Chondrocyte (in vitro differentiated cells): ENCODE data around the gene TXNDC17. TPM values are rescaled to one million over a fixed set of nuclear protein-coding genes. Genes with fewer than 3 reads are reported as not detected.

Experiments
- DNase-seq: peaks from one replicate; pipeline ENCODE4 v3.0.0; 2021; ENCODE audit warnings: mixed read lengths, low spot score
- H3K27ac Mint-ChIP-seq: one replicate; pipeline ENCODE4 v1.8.0; 2021; ENCODE audit warnings: mild to moderate bottlenecking, moderate library complexity, mixed read lengths; ENCODE audit not compliant: unreplicated experiment
- H3K27me3 Mint-ChIP-seq: 2 replicates; pipeline ENCODE4 v1.8.0; 2021; ENCODE audit warnings: low read depth, mixed read lengths
- H3K36me3 Mint-ChIP-seq: 2 replicates; pipeline ENCODE4 v1.8.0; 2021; ENCODE audit warnings: low read depth, mixed read lengths
- H3K4me1 Mint-ChIP-seq: 2 replicates; pipeline ENCODE4 v1.8.0; 2021; ENCODE audit warnings: low read depth, mild to moderate bottlenecking, mixed read lengths
- H3K4me3 Mint-ChIP-seq: one replicate; pipeline ENCODE4 v1.8.0; 2021; ENCODE audit warnings: mild to moderate bottlenecking, moderate library complexity, mixed read lengths; ENCODE audit not compliant: unreplicated experiment
- H3K9me3 Mint-ChIP-seq: 2 replicates; pipeline ENCODE4 v1.8.0; 2021; ENCODE audit warnings: low read depth, mixed read lengths
- total RNA-seq: library from RNA; stranded (reverse); gene quantifications from 3 replicates; pipeline ENCODE4 v1.2.1, GENCODE V29; 2021
- TF ChIP-seq, protein P1 (sequence below): fragments of 200-600 bp; sonication (generic); IDR thresholded peaks from 2 replicates; pipeline ENCODE4 v1.5.0; 2021; ENCODE audit warnings: antibody characterized with exemption, mild to moderate bottlenecking, moderate library complexity

Gene TXNDC17
- total RNA-seq, 1 donor from 2014 or later = 76.1 TPM

GRCh38 chr17:6681176-6681575, 40.3 kb downstream of the TXNDC17 start:
- H3K27ac Mint-ChIP-seq = no peak overlapping the region
- peaks cover 2% of the 10 kb centered on the region for H3K4me1 Mint-ChIP-seq
- H3K36me3 Mint-ChIP-seq = no peaks in the 10 kb centered on the region
- H3K9me3 Mint-ChIP-seq = no peaks in the 10 kb centered on the region
- peaks cover 32% of the 10 kb centered on the region for H3K27me3 Mint-ChIP-seq
- H3K4me3 Mint-ChIP-seq = no peak overlapping the region
- DNase-seq = peak; percentile 7
- TF ChIP-seq, protein P1, sequence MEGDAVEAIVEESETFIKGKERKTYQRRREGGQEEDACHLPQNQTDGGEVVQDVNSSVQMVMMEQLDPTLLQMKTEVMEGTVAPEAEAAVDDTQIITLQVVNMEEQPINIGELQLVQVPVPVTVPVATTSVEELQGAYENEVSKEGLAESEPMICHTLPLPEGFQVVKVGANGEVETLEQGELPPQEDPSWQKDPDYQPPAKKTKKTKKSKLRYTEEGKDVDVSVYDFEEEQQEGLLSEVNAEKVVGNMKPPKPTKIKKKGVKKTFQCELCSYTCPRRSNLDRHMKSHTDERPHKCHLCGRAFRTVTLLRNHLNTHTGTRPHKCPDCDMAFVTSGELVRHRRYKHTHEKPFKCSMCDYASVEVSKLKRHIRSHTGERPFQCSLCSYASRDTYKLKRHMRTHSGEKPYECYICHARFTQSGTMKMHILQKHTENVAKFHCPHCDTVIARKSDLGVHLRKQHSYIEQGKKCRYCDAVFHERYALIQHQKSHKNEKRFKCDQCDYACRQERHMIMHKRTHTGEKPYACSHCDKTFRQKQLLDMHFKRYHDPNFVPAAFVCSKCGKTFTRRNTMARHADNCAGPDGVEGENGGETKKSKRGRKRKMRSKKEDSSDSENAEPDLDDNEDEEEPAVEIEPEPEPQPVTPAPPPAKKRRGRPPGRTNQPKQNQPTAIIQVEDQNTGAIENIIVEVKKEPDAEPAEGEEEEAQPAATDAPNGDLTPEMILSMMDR = no peak

GRCh38 chr17:6681671-6682070, 40.8 kb downstream of the TXNDC17 start:
- H3K4me3 Mint-ChIP-seq = no peak overlapping the region
- DNase-seq = peak; percentile 52
- H3K9me3 Mint-ChIP-seq = no peaks in the 10 kb centered on the region
- H3K36me3 Mint-ChIP-seq = no peaks in the 10 kb centered on the region
- TF ChIP-seq, protein P1 = no peak
- peaks cover 2% of the 10 kb centered on the region for H3K4me1 Mint-ChIP-seq
- no peak overlapping the region for H3K27ac Mint-ChIP-seq
- peaks cover 33% of the 10 kb centered on the region for H3K27me3 Mint-ChIP-seq

DNA sequence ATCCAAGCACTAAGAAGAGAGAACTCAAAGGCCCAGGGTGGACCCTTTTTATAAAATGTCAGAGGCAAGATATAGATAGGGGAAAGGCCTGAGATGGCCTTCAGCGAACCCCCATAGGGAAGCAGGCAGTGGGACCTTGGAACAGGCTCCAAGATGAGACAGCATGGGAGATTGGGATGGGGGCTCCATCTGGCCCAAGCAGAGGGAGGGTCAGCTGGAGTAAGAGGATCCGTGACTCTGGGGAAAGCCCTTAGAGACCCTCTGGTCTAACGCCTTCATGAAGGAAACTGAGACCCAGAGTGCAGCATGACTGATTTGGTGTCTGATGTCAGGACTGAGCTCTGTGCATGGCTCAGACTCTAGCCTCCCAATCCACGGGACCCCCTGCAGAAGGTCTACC, 41.5 kb downstream of the TXNDC17 start:
- Mint-ChIP-seq H3K9me3 (no peaks in the 10 kb centered on the region), H3K4me1 (no peaks in the 10 kb centered on the region), H3K27me3 (peaks cover 40% of the 10 kb centered on the region), H3K36me3 (no peaks in the 10 kb centered on the region), H3K4me3 (no peak overlapping the region), H3K27ac (no peak overlapping the region)
- DNase-seq = peak; percentile 34
- TF ChIP-seq, protein P1 = no peak

DNA sequence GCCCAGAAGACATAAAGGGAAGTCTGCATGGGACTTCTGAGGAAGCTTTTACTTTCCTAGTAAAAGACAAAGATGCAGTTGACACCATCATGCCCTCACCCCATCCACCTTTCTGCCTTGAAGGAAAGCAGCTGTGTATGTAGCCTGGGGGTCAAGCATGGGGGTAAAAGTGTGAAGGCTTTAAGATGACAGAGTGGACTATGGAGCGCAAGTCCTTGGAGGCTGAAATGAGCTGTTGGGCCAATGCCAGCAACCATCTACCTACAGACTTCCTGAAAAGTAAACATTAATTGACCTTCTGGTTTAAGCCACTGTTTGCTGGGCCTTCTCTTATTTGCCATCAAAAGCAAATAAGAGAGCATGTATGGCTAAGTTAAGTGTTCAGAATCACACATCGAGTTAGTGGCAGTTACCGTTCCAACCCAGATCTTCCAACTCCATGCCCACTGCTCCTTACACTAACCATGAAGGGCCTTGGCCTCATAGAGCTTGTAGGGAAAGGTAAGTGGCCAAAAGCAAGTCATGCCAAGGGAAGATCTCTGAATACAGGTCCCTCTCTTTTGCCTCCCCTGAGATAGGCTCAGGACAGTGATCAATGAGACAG, 42.3 kb downstream of the TXNDC17 start:
- no peak overlapping the region for H3K27ac Mint-ChIP-seq
- peaks cover 39% of the 10 kb centered on the region for H3K27me3 Mint-ChIP-seq
- TF ChIP-seq, protein P1 = no peak
- no peaks in the 10 kb centered on the region for H3K36me3 Mint-ChIP-seq
- no peaks in the 10 kb centered on the region for H3K9me3 Mint-ChIP-seq
- H3K4me1 Mint-ChIP-seq = no peaks in the 10 kb centered on the region
- no peak overlapping the region for H3K4me3 Mint-ChIP-seq
- peak; percentile 9 for DNase-seq

DNA sequence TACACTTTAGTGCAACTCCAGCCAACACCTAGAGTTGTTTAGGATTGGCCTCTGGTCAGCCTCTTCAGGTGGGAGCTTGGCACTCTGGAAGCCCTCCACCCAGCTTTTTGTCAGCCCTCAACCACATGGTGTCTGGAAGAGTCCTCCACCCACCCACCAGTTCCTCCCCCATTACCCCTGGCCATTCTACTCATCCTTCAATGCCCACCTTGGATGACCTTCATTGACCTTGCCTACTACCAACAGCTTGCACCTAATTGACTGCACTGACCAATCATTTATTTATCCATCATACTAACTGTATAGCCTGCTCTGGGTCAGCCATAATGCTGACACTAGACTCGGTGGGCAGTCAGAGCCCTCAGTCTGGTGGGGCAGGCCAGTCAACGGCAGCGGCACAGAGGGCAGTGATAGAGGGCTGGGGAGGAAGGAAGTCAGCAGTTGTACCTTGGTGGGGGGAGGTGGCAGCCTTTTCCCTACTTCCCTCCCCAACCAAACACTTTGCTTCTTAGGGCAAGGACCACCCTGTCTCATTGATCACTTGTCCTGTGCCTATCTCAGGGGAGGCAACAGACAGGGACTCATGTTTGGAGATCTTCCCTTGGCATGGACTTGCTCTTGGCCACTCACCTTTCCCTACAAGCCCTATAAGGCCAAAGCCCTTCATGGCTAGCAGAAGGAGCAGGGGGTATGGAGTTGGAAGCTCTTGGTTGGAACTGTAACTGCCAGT, 43.0 kb downstream of the TXNDC17 start:
- peak; percentile 46 for DNase-seq
- H3K36me3 Mint-ChIP-seq = no peaks in the 10 kb centered on the region
- peaks cover 34% of the 10 kb centered on the region for H3K27me3 Mint-ChIP-seq
- H3K27ac Mint-ChIP-seq = no peak overlapping the region
- TF ChIP-seq, protein P1 = no peak
- H3K9me3 Mint-ChIP-seq = no peaks in the 10 kb centered on the region
- H3K4me1 Mint-ChIP-seq = no peaks in the 10 kb centered on the region
- no peak overlapping the region for H3K4me3 Mint-ChIP-seq
